GM18870 (cell line): ENCODE data around the gene PHF21B.
"Not testable (repeated sequence)": the region's sequence is repeated elsewhere in the genome, so short reads cannot be mapped to it uniquely, and the experiment has no call there.

Source experiments
- ATAC-seq: cut with Tn5 transposase; IDR thresholded peaks from one replicate; pipeline ENCODE4 v1.9.1; 2021; ENCODE audit warnings: moderate library complexity; ENCODE audit not compliant: unreplicated experiment

PHF21B gene

DNA sequence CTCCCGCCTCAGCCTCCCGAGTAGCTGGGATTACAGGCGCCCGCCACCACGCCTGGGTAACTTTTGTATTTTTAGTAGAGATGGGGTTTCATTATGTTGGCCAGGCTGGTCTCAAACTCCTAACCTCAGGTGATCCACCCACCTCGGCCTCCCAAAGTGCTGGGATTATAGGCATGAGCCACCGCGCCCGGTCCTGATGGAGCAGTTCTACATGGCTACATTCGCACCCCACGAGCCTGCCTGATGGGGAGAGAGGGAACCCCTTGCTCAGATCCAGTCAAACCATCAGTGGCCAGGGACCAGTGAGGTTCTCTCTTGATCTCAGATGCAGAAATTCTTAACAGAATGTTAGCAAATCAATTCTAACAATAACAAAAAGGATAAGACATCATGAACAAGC, 88.0 kb downstream of the PHF21B start:
- ATAC-seq = not testable (repeated sequence)

DNA sequence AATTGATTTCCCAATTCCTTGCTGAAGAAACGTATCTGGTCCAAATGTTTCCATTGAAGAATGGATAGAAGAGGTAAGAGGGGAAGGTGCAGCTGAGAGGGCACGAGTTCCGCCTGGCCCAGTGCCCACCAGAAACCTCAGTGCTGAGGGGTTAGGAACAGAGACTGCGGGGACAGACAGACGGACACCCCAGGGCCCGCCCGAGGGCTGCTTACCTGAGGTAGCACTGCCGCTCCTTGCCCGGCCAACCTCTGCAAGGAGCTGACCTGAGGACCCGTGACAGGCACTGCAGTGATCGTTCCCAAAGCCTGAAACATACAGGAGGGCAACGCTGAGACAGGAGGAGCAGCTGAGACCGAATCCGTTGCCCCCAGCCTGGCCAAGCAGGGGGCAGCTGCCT, 89.6 kb downstream of the PHF21B start:
- no peak for ATAC-seq

DNA sequence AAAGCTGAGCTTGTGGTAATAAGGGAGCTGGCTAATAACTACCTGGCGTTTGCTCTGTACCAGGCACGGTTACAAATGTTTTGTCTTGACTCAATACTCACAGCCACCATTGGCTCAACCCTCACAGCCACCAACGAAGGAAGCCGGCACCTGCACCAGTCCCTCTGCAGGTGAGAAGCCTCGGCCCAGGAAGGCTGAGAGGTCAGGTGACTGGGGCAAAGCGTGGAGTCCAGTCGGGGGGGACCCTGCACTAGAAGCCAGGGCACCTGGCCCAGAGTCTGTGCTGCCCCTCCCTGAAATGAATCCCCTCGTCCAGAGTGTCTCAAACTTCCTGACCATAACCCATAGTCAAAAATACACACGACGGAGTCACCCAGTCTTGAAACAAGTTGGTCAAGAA, 90.1 kb downstream of the PHF21B start:
- ATAC-seq = no peak

DNA sequence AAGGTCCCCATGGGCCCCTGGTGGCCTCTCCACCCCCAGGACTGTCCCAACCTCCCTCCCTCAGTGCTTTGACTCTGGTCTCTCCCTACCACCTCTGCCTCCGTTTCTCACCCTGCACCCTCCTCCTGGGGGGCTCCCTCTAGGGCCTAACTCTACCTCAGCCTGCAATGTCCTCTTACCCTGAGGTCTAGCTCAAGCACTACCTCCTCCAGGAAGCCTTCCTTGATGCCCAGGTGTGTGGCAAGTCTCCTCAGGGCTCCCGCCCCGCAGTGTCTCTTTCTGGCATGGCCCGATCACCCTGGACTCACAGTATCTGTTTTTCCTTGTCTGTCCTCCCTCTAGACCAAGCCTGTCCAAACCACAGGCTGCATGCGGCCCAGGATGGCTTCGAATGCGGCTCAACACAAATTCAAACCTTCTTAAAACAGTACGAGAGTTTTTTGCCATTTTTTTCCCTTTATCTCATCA, 90.8 kb downstream of the PHF21B start:
- ATAC-seq = no peak

DNA sequence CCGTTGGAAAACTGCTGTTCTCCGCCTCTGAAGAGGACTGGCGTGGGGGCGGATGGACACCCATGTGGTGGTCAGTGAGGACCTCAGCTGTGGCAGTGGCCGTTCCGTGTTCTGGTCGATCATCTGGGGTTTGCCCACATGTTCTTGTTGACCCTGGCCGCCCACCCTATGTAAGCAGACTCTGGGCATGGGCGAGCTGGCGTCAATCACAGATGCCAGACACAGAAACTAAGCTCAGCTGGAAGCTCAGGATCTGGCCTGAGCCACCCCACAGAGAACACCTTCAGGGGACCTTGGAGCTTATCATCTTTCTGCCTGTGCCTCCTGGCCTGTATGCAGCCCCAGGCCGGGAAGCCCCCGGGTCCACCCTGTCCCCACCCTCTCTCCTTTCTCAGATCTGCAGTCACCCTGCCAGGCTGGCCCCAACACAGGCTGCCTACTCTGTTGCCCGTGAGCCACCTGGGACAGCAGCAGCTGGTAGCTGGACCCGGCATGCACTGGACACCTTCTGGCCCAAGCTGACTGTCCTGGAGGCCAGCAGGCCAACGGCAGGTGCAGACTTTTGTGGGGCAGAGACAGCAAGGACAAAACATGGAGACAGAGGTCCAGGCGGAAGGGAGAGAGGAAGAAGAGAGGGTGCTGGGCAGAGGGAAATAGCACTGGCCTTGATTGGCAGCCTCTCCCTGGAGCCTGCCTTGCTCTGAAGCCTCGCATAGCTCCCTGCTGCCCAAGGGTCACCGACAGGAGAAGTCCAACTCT, 91.5 kb downstream of the PHF21B start:
- ATAC-seq = no peak

DNA sequence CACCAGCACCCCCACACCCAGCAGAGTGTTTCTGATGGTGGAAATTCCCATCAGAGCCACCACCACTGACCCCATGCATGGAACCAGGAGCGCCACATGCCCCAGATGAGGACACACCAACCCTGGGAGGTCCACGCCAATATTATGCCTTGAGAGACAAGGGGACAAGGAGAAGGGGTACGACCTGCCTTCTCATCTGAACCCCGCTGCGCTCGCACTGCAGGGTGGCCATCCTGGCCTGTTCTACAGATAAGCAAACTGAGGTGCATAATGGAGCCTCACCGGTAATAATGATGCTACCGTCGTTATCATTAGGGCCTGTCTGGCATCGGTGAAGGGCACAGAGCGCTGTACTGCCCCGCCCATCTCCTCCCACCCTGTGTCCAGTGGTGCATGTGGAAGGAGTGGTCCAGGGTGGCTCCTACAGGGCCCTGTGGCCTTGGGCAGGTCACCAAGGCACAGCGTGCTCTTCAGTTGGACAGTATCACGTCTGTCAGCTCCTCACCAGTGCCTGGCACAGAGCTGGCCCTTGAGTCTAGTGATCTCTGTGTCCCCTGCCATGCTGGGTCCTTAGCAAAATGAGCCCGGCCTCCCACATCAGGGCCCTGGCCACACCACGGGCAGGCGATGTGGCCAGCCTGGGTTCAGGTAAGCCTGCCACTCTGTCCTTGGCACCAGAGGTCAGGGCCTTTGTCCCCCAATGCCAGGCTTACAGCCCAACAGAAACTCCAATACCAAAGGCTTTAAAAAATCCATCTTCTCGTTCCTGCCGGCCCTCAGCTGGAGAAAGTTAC, 92.2 kb downstream of the PHF21B start:
- ATAC-seq = no peak

DNA sequence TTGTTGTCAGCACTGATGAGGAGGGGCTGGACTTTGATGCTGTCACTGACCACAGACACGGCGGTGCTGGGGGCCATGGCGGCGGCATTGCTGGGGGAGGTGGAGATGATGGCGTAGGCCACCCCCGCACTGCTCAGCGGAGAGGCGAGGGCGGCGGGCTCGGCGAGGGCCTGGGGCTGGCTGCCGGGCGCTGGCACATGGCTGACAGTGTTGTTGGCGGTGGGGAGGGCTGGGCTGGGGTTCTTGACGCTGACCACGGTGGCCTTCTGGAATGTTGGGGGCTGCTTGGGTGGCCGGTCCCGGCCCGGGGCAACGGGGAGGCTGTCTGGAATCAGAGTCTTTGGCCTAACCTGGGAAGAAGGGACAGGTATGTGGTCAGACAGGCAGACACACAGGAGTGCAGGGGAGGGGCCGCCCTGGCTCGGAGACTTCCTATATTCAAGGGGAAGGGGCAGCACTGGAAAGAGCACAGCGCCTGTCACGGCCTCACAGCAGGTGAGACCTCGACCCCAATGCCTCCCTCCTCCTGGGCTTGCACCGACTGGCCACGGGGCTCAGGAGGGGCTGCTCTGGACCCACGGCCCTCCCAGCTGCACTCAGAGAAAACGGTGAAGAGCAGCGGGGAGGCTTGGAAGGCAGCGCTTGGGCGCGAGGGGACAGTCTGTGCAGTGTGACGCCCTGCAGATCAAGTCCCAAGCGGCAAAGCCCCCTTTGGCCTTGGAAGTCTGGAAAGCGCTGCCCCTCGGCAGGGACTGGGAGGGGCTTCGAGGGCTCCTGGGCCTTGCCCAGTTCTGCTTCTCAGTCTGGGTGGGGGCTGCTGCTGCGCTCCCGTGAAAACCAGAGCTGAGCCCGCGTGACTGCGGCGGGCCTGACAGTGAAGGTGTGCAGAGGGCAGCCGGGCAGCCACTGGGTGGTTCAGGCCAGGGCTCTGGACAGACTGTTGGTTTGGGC, 93.2 kb downstream of the PHF21B start:
- no peak for ATAC-seq

DNA sequence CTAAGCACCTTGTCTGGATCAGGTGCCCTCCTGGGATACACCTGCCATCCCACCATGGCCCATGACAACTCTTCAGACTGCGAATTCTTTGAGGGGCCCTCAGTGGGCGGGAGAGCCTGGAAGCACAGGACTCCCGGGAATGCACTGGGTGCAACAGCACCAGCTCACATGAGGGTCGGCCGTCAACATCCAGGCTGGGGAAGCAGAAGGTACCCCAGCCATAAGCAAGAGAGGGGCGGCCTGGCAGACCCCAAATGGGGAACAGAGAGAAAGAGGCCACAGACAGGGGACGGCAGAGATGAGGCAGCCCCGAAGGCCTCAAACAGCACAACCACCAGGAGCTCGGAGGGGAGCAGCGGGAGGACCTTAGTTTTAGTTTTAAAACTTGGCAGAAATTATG, 94.4 kb downstream of the PHF21B start:
- ATAC-seq = no peak

DNA sequence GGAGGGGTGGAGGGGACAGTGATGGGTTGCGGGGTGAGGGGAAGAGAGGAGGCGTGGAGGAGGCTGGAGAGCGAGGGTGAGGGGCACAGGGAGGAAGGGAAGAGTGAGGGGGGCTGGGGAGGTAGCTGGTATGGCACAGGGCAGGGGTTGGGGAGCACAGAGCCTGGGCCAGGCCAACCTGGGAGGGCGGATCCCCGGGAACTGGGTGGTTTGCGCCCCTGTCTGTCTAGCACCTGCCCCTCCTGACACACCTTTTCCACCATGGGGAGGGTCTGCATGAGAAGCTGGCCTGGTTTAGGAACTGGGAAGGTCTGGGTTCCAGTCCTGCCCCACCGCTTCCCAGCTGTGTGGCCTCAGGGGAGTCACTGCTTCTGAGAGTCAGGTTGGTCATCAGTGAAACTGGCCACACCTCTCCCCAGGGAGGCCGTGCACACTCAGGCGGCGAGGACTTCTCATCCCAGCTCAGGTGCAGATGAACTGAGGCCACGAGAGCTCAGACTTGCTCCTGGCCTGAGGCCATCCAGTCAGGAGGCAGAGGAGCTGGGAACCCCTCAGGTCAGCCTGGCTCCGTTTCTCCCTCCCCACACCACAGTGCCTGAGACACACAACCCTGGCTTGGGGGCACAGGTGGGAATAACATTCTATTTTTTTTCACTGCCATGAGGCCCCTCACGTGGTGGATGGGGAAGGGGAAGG, 95.6 kb downstream of the PHF21B start:
- ATAC-seq = no peak

DNA sequence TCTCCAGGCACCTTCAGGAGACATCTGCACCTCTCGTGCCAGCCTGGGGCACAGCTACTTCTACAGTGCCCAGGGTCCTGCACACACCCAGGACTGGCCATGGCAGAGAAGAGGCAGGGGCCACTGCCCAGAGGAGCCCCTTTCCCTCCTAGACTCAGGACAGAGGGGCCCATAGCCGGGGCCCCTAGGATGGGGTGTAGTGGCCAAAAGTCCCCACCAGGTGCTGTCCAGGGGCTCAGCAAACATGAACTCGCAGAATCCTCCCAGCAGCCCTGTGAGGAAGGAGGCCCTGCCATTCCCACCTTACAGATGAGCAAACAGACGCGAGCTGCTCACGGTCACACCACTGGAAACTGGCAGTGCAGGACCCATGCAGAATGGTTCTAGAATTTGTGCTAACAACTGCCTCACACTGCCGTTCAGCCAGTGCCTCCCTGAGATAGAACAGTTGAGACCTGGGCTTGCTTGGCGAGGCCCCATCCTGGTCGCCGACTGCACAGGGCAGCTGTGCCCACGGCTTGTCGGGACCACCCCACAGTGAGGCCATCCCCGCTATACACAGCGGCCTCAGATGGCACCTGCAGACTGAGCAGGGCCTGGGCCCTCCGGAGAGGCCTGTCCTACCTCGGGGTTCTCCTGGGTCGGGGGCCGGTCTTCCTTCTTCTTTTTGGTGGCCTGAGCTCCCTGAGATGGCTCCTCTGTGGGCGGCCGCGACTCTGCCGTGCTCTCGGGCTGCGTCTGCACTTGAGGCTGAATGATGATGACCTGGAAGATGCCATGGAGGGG, 96.4 kb downstream of the PHF21B start:
- ATAC-seq = no peak

DNA sequence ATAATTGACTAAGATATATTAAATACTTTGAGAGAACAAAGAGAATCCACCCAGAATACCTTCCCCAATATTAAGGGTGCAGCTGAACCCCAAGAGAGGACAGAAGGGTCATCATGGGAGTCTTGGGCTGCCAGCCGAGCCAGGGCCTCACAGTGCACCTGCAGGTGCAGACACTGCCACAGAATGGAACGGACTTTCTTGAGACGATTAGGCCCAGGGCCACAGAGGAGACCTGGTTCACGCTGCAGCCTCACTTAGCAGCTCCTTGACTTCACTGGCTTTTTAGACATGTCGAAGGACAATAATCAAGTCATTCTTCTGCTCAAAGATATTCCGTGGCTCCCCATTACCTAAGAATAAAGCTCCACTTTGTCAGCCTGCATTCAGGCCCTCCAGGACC, 100.6 kb downstream of the PHF21B start:
- no peak for ATAC-seq

DNA sequence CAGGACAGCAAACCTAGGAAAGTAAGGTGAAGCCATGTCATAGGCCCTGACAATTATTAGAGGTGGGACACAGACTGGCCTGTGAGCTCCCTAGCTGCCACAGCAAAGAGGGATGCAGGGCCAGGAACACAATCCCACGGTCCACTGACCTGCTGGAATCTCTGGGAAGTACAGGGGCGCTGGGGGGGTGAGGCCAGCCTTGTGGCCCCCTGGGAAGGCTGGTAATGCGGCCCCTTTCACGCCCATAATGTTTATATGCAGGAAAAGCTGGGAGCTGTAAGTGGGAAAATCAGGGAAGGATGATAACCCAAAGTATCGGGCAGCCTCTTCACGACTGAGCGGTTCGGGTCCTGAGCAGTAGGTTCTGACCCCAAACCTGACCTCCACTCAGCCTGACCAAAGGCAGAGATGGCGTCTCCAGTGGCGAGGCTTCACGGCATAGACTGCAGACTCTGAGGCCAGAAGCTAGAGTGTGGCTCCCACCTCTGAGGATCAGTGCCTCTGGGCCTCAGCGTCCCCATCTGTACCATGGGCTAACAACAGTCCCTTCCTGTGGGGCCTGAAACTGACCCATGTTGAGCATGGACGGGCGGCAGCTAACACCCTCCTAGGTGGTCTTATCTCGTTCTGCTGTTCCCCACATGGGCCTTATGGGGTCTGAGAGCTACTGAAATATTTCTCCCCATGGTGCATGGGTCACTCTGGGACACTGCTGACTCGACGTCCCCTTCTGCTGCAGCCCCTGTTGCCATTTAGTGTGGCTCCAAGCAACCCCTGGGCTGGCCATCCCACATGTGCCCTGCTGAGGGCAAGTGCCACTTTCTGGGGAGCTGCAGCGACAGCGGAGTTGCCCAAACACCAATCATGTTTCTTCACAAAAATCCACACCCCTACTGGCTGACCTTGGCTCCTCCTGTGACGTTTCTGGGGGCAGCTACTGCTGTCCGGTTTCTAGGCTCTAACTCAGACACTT, 101.8 kb downstream of the PHF21B start:
- ATAC-seq = no peak

DNA sequence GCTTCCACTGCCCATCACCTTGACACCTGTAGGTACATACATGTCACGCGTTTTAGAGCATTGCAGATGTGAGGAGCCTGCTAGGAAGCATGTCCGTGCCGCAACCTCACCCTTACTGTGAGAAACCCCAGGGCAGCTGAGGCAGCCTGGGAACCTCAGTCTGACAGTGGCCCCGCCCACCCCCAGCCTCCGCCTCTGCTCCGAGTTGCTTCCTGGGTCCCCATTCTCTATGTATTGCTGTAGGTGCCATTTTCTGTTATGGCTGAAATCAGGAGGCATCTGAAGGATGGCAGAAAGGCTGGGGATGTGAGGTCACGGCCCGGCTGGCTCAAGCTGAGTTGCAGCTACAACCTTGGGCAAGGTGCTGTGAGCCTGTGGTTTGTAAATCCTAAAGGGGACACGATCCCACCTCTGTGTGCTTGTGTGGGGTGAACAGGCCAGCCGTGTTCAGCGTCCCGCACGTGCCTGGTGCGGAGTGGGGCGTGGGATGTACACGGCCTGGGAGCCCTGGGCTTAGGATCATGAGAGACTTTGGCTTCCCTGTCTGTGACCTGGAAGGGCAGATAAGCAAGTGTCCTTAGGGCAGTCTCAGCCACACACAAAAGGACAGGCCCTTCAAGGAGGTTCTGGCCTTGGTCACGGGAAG, 102.7 kb downstream of the PHF21B start:
- ATAC-seq = no peak

DNA sequence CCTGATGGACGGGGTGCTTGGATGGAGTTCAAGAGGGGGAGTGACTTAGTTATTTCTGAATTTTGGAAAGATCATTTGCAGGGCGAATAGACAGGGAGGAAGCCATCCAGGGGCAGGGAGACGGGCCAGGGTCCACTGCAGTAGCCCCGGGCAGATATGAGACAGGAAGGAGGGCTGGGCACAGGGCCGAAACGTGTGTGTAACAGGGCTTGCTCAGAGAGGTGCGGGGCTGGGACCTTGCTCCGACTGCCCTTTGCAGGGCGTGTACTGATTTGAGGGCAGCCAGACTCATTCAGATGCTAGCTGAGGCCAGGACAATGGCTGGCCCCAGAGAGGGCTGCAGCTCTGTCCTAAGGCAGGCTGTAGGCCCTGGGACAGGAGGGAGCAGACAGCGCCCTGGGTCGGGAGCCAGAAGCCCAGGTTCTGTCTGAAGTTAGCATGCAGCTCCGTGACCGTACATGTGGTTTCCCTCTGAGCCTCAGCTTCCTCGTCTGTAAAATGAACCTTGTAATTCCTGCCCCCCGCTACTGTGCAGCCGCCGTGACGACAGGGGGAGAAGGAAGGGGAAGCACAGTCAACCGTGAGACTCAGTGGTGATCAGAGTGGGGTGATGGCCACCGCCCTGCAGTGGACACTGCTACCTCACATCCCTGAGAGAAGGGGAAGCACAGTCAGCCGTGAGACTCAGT, 103.4 kb downstream of the PHF21B start:
- ATAC-seq = no peak

DNA sequence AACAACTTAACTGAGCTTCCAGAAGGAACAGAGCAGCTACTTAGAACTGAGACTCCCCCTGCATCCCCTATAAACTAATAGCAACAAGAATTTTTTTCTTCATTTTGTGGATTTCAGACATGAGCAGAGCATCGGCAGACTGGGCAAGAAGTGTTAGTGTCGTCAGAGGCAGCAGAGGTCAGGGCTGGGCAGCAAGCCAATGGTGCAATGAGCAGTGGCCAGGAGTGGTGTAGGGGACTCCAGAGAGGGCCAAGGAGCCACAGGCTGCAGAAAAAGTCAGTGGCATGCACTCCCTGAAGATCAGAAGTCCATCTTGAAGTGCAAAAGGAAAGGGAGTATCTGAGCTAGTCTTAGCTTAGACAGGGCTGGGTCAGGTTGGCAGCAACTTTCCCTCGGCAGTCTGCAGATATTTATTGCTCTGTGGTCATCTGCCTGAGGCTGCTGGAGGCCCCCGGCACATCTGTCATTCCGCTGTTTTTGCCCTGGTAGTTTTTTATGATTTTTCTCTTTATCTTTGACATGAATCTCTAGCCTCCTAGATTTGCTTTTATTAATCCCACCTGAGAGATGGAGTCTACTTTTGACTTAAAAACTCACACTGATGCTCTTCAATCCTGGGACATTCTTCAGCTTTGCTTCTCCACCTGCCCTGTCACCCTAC, 105.2 kb downstream of the PHF21B start:
- not testable (repeated sequence) for ATAC-seq

DNA sequence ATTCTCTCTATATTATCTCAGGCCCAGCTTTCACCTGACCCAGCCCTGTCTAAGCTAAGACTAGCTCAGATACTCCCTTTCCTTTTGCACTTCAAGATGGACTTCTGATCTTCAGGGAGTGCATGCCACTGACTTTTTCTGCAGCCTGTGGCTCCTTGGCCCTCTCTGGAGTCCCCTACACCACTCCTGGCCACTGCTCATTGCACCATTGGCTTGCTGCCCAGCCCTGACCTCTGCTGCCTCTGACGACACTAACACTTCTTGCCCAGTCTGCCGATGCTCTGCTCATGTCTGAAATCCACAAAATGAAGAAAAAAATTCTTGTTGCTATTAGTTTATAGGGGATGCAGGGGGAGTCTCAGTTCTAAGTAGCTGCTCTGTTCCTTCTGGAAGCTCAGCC, 106.6 kb downstream of the PHF21B start:
- not testable (repeated sequence) for ATAC-seq

DNA sequence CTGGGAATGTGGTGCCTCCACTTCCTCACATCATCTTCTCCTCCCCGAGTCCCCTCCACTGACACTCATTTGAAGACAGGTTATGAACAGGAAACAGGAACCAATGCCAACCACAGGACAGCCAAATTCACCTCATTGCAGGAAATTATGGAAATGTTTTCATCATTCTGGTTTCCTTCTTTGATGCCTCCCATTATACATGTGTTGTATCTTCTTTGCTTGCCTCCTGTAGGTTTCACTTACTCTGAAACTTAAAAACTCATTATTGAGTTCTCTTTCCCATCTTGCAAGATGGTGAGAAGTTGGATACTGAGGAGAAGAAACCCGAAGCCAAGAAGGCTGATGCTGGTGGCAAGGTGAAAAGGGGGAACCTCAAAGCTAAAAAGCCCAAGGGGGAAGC, 108.5 kb downstream of the PHF21B start:
- ATAC-seq = no peak
